ENCODE results near the gene PTCD1.
A peak's percentile ranks its signal among the peaks of the same experiment; 100 is the strongest.

PTCD1 gene, protein sequence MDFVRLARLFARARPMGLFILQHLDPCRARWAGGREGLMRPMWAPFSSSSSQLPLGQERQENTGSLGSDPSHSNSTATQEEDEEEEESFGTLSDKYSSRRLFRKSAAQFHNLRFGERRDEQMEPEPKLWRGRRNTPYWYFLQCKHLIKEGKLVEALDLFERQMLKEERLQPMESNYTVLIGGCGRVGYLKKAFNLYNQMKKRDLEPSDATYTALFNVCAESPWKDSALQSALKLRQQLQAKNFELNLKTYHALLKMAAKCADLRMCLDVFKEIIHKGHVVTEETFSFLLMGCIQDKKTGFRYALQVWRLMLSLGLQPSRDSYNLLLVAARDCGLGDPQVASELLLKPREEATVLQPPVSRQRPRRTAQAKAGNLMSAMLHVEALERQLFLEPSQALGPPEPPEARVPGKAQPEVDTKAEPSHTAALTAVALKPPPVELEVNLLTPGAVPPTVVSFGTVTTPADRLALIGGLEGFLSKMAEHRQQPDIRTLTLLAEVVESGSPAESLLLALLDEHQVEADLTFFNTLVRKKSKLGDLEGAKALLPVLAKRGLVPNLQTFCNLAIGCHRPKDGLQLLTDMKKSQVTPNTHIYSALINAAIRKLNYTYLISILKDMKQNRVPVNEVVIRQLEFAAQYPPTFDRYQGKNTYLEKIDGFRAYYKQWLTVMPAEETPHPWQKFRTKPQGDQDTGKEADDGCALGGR

DNA sequence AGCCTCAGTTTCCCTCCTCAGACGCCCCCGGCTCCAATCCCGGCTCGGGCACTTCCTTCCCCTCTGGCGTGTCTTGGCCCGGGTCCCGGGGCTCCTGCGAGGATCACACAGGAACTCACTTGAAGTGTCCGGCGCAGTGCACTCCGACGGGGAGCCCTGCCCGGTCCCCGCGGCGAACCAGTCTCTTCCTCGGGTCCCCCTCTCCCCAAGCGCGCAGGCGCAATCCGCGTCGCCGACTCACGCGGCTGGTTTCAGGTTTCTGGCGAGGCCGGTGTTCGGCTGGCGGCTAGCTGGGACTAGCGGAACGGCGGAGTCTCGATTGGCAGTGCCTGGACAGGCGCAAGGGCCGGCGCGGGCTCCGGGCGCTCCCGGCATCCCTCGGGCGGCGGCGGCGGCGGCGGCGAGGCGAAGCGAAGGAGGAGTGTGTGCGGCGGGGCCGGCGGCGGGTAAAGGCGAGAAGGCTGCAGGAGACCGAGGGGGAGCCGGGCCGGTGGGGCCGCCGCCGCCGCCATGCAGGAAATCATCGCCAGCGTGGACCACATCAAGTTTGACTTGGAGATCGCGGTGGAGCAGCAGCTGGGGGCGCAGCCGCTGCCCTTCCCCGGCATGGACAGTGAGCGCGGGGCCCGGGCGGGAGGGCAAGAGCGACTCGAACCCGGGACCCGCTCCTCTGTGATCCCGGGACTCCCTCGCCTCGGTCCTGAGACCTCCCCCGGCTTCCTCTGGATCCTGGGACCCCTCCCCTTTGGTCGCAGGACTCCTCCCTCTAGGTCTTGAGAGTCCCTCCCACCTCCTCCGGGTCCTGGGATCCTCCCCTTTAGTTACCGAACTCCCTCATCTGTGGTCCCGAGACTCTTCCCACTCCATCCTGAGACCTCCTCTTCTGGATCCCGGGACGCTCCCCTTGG is at the start of gene PTCD1, which contains the start of gene CPSF4:
PTCD1 (minus strand) TSS at position 226 of the 908 bp plus-strand sequence. CDS start 3,556 bp downstream, outside the sequence.
CPSF4 (plus strand) TSS at position 371 of the 908 bp plus-strand sequence; CDS start at position 511, 140 bp downstream.
- peak; percentile 90 for DNase-seq

DNA sequence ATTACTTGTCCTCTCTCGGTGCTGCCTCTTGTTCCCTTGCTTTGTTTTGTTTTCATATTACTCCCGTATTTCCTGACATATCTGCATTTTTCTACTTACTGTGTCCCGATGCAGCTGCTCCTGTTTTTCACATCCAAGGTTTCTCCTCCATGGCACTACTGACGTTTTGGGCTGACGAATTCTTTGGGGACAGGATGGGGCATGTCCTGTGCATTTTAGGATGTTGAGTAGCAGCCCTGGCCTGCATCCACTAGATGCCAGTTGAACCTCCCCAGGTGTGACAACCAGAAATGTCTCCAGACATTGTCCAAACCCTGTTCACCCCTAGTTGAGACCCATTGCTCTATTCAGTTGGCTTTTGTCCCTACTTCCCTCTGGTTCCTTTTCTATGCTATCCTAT is 46.5 kb upstream of the PTCD1 start:
- no peak for DNase-seq

DNA sequence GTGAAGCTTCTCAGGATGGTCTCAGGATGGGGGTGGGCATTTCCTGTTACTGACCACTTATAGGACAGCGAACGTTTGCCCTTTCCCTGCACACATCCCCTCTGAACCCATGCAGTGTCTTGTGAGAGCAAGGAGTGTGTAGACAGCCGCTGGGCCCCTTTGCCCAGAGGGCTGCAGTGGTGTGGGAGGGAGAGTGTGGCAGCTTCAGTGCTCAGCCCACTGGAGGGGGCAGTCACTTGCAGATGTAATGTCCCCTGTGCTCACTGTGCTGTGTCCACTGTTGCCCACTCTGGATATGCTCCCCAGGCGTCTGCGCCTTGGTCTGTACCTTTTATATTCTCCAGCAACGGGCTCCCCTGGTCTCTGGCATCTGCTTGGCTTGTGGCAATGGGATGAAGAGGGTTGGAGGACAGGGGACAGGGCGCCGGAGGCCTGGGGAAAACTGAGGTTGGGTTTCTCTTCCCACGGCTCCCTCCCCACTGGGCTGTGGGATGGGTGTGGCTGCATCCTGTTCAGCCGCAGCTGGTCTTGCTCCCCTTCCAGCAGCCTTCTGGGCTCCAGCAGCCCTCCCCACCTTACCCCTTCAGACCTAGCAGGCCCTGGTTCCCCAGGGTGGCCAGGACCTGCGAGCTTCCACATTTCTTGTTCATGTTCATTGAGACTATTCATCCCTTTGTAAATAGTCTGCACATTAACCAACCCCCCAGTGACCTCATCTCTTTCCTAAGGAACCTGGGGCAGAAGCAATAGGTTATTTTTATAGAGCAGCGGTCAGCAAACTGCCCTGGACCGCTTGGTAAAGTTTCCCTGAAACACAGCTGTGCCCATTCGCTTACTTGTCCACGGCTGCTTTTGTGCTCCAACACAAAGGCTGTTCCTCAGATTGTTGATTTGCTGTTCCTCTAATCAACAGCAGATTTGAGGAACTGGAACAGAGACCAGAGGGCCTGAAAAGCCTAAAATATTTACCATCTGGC is 40.2 kb upstream of the PTCD1 start:
- no peak for DNase-seq

DNA sequence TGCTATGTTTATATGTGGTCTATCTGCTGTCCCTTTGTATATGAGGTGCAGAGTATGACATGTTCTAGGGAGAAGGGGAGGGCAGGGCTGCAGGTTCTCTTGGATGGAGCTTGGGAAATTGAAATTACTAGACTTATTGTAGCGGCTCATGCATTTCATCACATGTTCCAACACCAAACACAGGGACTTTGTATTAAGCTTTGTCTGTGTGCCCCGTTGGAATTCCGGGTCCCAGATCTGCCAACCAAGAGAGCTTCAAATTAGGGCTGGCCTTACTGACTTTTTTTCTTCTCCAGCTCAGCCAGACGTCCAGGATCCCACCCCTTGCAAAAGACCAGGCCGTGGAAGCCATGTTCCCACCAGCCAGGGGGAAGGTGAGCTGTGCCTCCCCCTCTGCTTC is 37.5 kb upstream of the PTCD1 start:
- DNase-seq, result no peak

DNA sequence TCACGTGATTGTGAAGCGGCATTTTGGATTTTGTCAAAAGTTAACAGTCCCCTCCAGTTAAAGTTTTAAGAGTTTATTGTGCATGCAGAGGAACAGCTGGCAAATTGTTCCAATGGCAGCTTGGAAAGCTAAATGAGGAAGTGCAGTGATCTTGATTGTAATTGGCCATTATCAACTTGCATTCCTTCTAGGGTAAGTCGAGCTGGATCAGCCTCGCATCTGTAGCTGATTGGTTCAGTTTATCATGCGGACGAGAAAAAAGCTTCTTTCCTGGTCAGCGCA is 34.7 kb upstream of the PTCD1 start:
- DNase-seq, result peak; percentile 56

DNA sequence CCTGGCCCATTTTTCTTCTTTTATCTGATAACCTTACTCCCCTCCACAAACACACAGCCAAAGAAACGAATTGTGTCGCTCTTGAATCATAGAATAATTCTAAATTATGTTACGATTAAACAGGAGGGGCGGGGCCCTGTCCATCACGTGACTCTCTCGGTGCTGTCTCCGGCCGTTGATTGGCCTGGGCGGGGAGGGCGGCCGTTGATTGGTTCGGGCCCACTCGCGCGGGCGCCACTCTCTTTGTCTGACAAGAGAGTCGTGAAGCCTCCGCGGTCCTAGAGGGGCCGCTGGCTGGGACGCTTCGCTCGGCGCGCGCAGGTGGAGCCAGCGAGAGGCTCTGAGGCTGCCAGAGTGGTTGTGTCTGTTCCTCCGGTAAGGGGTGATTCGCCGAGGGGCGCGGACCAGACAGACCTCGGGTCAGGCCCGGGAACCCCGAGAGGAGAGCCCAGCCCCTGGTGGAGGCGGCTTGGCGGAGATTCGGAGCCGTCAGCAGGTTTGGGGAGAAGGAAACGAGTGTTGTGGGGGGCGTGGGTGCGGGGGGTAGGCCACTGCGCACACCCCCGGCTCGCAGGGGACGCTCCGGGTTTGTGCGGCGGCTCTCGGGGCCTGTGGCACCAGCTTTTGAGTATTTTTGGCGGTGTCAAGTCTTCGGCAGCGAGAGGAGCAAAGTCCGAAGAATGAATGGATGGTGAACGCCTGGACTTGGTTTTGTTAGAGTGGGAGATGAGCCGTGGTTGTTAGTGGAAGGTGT is 34.1 kb upstream of the PTCD1 start, which contains the start of gene ZNF789:
ZNF789 (plus strand) TSS at position 330 of the 754 bp plus-strand sequence. CDS start 3,567 bp downstream, outside the sequence.
- DNase-seq, result peak; percentile 94

DNA sequence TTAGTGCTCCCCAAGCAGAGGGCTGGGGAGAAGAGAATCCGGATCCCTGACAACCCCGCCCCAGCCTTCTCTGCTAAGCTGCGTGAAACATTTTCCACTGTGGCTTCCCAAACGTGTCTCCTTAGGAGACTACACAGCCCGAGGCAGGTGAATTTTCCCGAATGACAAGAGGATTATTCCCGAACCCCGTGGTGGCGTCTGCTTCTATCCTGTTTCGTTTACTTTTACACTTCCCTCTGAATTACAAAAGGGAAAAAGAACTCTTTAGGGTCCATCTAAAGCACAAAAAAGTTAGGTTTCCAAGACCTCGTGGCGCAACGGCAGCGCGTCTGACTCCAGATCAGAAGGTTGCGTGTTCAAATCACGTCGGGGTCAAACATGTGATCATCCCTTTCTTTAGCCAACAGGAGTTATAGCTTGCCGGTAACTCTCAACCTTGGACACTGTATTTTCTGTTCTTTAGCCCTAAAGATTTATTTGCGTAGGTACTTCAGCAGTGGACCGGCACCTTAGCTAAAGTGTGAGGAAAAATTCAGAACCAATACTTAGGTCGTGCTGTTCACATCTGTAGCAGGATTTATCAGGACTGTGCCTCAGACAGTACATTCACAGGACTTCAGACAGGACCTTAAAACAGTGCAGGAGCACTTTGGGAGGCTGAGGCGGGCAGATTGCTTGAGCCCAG is 30.9 kb upstream of the PTCD1 start:
- DNase-seq, result no peak

DNA sequence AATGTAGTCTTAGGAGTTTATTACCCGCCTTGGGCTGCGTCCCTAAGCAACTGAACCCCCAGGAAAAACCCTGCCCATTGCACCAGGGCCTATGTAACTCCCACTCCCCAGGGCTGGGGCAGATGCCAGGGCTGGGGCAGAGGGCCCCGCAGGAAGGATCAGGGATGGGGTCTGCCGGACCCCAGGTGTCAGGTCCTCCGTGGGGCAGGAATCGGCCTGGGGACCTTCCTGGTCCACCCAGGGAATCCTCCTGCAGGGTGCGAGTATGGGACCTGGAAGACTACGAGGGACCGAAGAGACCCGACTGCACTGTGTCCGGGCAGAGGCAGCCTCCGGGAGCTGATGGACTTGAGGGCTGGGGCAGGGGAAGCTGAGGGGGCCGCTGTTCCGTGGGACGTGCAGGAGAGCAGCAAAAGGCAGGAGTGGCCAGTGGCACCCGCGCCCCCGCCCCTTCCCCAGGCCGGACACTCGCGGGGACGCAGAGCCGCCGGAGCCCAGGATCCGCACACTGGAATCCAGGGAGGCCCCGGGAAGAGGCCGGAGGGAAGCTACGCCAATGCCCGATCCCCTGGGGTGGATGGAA is 29.8 kb upstream of the PTCD1 start:
- no peak for DNase-seq

DNA sequence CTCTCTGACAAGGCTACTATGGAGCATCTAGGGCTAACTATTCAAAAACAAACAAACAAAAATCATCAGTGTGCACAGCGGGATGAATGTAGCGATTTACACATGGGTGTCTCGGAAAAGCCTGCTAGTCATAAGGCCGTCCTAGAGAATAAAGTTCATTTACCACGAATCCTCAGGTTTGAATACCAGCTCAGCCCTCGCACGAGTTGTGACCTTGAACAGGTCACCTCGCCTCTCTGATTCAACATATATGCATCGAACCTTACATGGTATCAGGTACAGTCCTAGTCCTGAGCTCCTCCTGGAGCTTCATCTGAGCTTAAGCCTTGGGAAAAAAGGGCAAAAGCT is 26.8 kb upstream of the PTCD1 start:
- no peak for DNase-seq

DNA sequence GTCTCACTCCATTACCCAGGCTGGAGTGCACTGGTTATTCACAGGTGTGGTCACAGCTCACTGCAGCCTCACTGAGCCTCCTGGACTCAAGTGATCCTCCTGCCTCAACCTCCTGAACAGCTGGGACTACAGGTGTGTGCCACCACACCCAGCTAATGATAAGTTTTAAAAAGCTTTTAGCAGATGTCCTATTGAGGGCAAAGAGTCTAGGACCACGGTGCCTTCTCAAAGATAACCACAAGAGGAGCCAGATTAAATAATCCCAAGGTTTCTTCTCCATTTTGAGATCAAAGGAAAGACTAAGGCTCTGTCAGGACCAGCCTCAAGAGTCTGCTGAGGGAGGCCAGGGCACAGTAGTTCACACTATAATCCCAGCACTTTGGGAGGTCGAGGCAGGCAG is 22.6 kb upstream of the PTCD1 start:
- no peak for DNase-seq

DNA sequence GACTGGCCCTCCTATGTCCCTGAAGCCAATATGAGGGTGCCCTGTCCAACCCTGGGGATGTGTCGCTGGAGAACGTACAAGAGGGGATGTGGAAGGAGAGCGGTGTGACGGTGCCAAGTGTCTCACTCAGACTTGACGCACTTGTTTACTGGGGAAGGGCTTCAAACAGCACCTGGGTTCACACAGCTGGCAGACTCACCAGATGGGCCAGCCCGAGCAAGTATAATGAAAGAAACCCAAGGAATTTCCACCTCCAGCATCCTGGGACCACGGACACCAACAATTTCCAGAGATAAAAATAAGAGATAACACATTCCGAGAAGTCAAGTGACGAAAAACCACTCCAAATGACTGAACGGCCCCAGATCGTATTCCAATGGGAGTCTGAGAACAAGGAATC is 22.1 kb upstream of the PTCD1 start:
- DNase-seq, result no peak

DNA sequence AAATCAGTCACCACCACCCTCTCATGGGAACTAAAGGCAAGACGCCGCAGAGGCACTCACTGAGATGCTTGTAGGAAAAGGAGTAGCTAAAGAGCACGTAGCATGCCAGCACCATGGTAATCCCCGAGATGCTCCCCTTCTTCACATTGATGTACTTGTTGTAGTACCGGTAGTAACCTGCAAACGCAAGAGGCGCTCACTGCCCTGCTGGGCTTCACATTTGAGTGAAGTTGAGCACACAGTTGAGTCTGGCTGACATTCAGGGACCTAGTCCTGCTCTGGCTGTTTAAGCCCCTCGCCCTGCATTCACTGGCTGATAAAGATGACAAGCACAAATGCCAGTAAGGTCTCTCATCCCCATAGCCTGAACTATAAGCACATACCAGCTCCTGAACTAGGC is 20.5 kb upstream of the PTCD1 start:
- no peak for DNase-seq

DNA sequence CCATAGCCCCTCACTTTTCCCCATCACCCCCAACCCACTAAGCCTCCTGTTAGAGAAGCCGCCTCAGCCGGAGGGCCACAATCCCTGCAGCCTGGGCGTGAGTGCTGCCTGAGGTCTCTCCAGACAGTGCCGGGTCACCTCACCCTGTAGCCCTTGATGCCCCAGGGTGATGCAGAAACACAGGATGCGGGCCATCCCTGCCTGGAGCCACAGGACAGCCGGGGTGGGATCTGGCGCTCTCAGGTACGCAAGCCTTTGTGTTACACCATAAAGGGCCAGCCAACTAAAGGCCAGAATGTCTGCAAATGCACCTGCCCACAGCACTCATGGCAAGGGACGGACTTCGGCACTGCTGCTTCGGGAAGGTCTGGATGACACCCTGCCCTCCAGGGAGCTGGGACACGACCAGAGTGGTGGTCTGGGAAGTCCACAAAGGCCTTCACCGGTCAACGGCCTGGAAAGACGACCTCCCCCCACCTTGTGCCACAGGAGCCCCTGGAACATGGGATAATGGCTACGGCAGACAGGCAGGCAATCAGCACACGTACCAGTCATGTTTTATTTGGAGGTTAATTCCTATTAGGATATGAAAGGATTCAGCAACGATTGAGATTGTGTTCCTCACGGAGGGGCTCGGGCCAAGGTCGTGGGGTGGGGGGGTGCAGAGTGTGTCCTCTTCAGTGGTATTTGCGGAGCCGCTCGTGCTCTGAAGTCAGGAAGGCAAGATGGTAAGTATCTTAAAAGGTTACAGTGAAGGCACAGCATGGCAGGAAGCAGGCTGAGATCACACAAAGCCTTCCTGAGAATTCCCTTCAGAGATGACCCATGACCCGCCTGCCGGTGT is 19.3 kb upstream of the PTCD1 start:
- no peak for DNase-seq

DNA sequence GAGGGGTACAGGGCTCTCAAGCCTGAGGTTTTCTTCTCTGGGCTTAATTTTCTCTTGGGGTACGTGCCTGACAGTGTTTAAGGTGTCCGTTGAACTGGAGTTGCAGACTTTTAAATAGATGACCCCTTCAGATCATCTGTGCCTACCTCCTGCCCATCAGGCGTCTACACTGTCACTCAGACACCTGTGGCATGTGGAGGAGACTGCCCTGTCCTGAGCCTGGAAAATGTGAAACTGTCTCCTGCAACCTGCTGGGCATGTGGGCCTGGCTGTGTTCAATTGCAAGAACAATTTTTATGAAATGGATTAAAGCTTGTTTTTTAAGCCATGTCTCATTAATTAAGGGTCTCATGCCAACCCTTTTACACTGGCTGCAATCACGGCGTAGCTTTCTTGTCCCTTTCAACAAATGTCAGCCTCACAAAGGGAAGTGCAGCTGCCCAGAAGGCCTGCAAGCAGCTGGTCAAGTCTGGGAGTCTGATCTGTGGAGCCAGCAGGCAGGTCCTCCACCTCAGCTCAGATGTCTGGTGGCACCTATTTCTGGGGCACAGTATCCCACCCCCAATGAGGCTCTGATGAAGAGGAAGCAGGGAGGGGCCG is 18.6 kb upstream of the PTCD1 start:
- DNase-seq, result no peak

DNA sequence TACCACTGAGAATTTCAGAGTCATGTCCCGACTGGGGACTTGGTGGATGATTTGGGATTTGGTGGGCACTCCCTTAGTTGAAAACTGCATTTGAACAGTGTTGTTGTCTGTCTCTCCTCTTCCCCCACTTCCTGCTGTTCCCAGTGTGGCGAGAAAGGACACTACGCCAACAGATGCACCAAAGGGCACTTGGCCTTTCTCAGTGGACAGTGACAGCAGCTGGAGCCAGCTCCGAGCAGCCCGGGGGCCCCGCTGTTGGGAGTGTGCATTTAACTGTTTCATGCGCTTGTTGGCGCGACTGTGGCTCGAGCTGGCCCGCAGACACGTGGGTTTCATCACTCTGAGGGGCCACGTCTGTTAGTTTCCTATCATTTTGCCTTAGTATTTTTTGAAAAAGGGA is 17.7 kb upstream of the PTCD1 start:
- no peak for DNase-seq

DNA sequence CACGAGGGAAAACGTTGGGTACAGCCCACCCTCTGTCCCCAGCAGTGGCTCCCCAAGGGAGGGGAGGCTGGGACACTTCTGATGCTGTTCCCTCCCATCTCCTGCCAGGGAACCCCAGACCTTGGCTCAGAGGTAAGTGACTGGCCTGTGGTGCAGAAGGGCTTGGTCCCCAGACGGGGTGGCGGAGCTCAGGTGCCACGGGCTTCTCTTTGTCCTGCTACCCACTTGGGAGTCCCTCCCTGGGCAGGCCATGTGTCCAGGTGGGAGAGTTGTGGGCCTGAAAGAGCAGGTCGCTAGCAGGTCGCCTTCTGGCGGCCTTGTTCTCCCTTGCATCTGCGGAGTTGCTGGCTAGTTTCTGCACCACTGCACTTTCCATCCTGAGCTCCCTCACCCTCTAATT is 17.3 kb upstream of the PTCD1 start:
- no peak for DNase-seq

DNA sequence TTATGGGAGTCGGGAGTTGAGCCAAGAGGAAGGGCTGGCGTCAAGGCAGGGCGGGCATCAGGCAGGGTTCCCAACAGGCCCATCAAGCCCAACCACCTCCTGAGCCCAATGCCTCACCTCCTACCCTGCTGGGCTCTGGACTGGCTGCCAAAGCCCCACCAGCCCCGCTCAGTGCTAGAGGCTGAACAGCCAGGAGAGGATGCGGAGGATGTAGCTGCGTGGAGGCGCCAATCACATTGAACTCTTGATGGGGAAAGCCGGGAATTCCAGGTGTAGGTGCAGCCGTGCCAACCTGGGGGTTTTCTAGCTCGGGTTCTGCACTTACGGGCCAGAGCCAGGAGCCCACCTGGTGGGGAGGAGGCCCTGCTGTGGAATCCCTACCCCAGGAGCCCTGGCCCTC is 14.5 kb upstream of the PTCD1 start:
- no peak for DNase-seq

DNA sequence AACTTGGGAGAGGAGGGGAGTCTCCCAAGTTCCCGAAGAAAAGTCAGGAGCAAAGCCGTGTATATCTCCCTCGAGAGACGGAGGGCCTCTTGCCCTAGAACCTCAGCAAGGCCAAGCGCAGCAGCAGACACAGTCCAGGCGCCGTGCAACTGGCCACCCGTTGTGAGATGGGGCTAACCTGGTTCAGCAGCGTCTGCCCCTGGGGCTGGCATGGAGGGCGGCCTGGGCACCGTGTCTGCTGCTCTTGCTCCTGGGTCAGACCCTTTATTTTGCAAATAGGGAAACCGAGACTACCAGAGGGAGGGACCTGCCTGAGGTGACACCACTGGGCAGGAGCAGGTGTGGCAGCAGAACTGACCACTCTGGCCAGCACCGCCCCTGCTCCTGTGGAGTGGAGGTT is 13.9 kb upstream of the PTCD1 start:
- no peak for DNase-seq

DNA sequence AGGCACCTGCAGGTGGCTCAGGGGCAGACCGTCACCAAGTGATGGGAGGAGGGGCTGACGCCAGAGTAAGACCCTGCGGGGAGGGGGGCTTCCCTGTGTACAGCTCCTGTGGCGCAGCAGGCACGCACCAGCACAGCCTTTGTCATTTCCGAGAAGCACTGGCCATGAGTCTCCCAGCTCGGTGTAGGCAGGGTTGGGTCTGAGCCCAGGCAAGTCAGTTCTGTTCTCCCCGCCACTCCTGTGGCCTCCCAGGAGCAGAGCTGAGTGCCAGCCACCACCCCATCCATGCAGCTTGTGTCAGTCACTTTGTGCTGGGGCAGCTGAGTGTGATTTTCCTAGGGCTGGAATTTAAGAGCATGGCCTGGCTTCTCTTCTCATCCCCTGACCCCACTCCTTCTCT is 13.3 kb upstream of the PTCD1 start:
- no peak for DNase-seq

Measured in NCI-H2171 treated with DMSO at 0.1 percent for 48 hours (cell line).